Embryonic facial prominence (tissue), 1 donor: Measurements from ENCODE around the gene CCDC27.

Experiments used
- DNase-seq: peaks from one replicate; pipeline ENCODE4 v3.0.0-alpha.2; 2016; ENCODE audit errors: extremely low spot score

CCDC27 gene

GRCh38 chr1:3753656-3754454, 1.6 kb downstream of the CCDC27 start:
- DNase-seq: no peak

GRCh38 chr1:3756394-3756793, 4.1 kb downstream of the CCDC27 start:
- DNase-seq: no peak

- DNase-seq: no peak
Observed at GRCh38 chr1:3759164-3759563, 6.9 kb downstream of the CCDC27 start.

GRCh38 chr1:3759796-3760195, 7.5 kb downstream of the CCDC27 start:
- DNase-seq: no peak

- DNase-seq: no peak
Observed at GRCh38 chr1:3761296-3762010, 9.2 kb downstream of the CCDC27 start.

- no peak for DNase-seq
Observed at GRCh38 chr1:3762151-3762872, 10.1 kb downstream of the CCDC27 start.

- no peak for DNase-seq
Observed at GRCh38 chr1:3762873-3763228, 10.6 kb downstream of the CCDC27 start.

- no peak for DNase-seq
Observed at GRCh38 chr1:3763351-3764125, 11.3 kb downstream of the CCDC27 start.

GRCh38 chr1:3767328-3767925, 15.2 kb downstream of the CCDC27 start:
- DNase-seq: no peak

- DNase-seq: no peak
Observed at GRCh38 chr1:3768811-3769390, 16.7 kb downstream of the CCDC27 start.

GRCh38 chr1:3770047-3770765, 18.0 kb downstream of the CCDC27 start:
- no peak for DNase-seq

- no peak for DNase-seq
Observed at GRCh38 chr1:3771108-3772026, 19.1 kb downstream of the CCDC27 start.

GRCh38 chr1:3772027-3772714, 19.9 kb downstream of the CCDC27 start:
- peak; percentile 72 for DNase-seq

- DNase-seq: no peak
Observed at GRCh38 chr1:3772715-3773571, 20.7 kb downstream of the CCDC27 start, which contains the start of gene SMIM1. TSS of gene SMIM1 (plus strand) at chr1:3772749. CDS start at chr1:3775374, 2,625 bp downstream.

GRCh38 chr1:3773572-3774275, 21.5 kb downstream of the CCDC27 start:
- DNase-seq: no peak

- DNase-seq: no peak
Observed at GRCh38 chr1:3774276-3774945, 22.2 kb downstream of the CCDC27 start.
